GM18498 (cell line): ENCODE measurements around the gene VAV2.

Source experiments
- ATAC-seq: cut with Tn5 transposase; IDR thresholded peaks from one replicate; pipeline ENCODE4 v1.9.1; 2021; ENCODE audit warnings: mild to moderate bottlenecking, moderate library complexity; ENCODE audit not compliant: unreplicated experiment

VAV2 gene

GRCh38 chr9:133991964-133992779 is at the start of gene VAV2:
Gene VAV2 (minus strand): TSS chr9:133992324. CDS start chr9:133992278, 46 bp downstream.
- peak; percentile 62 for ATAC-seq

GRCh38 chr9:134041649-134041962 is 49.5 kb upstream of the VAV2 start:
- ATAC-seq, result no peak

- ATAC-seq, result no peak
Observed at GRCh38 chr9:134040781-134041648, 48.9 kb upstream of the VAV2 start.

- no peak for ATAC-seq
Observed at GRCh38 chr9:134040176-134040565, 48.0 kb upstream of the VAV2 start.

GRCh38 chr9:134039386-134040175 is 47.5 kb upstream of the VAV2 start:
- no peak for ATAC-seq

- no peak for ATAC-seq
Observed at GRCh38 chr9:134037641-134038040, 45.5 kb upstream of the VAV2 start.

- ATAC-seq, result no peak
Observed at GRCh38 chr9:134036130-134036529, 44.0 kb upstream of the VAV2 start.

GRCh38 chr9:134035041-134036039 is 43.2 kb upstream of the VAV2 start:
- ATAC-seq, result no peak

GRCh38 chr9:134034215-134035040 is 42.3 kb upstream of the VAV2 start:
- ATAC-seq, result no peak

- no peak for ATAC-seq
Observed at GRCh38 chr9:134033516-134034214, 41.5 kb upstream of the VAV2 start.

GRCh38 chr9:134032456-134033222 is 40.5 kb upstream of the VAV2 start:
- no peak for ATAC-seq

- ATAC-seq, result no peak
Observed at GRCh38 chr9:134031783-134032182, 39.7 kb upstream of the VAV2 start.

GRCh38 chr9:134030821-134031470 is 38.8 kb upstream of the VAV2 start:
- ATAC-seq, result no peak

GRCh38 chr9:134029248-134030226 is 37.4 kb upstream of the VAV2 start:
- no peak for ATAC-seq

- ATAC-seq, result no peak
Observed at GRCh38 chr9:134028575-134029247, 36.6 kb upstream of the VAV2 start.

- no peak for ATAC-seq
Observed at GRCh38 chr9:134028076-134028475, 36.0 kb upstream of the VAV2 start.
